ENCODE data around the gene PATE3.

The PATE3 gene

GRCh38 chr11:125787827-125788226 lies at the start of gene PATE3:
Gene PATE3, plus strand, starts transcription at chr11:125788127. Its CDS starts 25 bp downstream, at chr11:125788152.
- DNase-seq (ENCODE audit: low read depth, low spot score): no peak

- no peak for DNase-seq (ENCODE audit: low read depth, low spot score)
Observed at GRCh38 chr11:125740617-125741016, 47.3 kb upstream of the PATE3 start.

GRCh38 chr11:125743681-125744080 lies 44.2 kb upstream of the PATE3 start:
- DNase-seq (ENCODE audit: low read depth, low spot score): no peak

GRCh38 chr11:125745979-125746378 lies 41.9 kb upstream of the PATE3 start, which contains the start of gene PATE1:
Gene PATE1, plus strand, starts transcription at chr11:125746279. Its CDS starts 26 bp downstream, at chr11:125746305.
- no peak for DNase-seq (ENCODE audit: low read depth, low spot score)

- no peak for DNase-seq (ENCODE audit: low read depth, low spot score)
Observed at GRCh38 chr11:125750629-125751028, 37.3 kb upstream of the PATE3 start.

- no peak for DNase-seq (ENCODE audit: low read depth, low spot score)
Observed at GRCh38 chr11:125756050-125756449, 31.9 kb upstream of the PATE3 start.

GRCh38 chr11:125762445-125762844 lies 25.5 kb upstream of the PATE3 start:
- no peak for DNase-seq (ENCODE audit: low read depth, low spot score)

GRCh38 chr11:125763483-125763882 lies 24.4 kb upstream of the PATE3 start:
- DNase-seq (ENCODE audit: low read depth, low spot score): no peak

GRCh38 chr11:125766251-125766650 lies 21.7 kb upstream of the PATE3 start:
- no peak for DNase-seq (ENCODE audit: low read depth, low spot score)

GRCh38 chr11:125768336-125769046 lies 19.4 kb upstream of the PATE3 start:
- DNase-seq (ENCODE audit: low read depth, low spot score): no peak

GRCh38 chr11:125770583-125770982 lies 17.3 kb upstream of the PATE3 start:
- DNase-seq (ENCODE audit: low read depth, low spot score): no peak

- DNase-seq (ENCODE audit: low read depth, low spot score): no peak
Observed at GRCh38 chr11:125772834-125773505, 15.0 kb upstream of the PATE3 start.

GRCh38 chr11:125773516-125773915 lies 14.4 kb upstream of the PATE3 start:
- no peak for DNase-seq (ENCODE audit: low read depth, low spot score)

- no peak for DNase-seq (ENCODE audit: low read depth, low spot score)
Observed at GRCh38 chr11:125777309-125777708, 10.6 kb upstream of the PATE3 start.

- no peak for DNase-seq (ENCODE audit: low read depth, low spot score)
Observed at GRCh38 chr11:125778728-125779127, 9.2 kb upstream of the PATE3 start, which contains the start of gene PATE2. Gene PATE2, minus strand, starts transcription at chr11:125778828. Its CDS starts 55 bp downstream, at chr11:125778773.

- no peak for DNase-seq (ENCODE audit: low read depth, low spot score)
Observed at GRCh38 chr11:125784678-125785077, 3.2 kb upstream of the PATE3 start.

GRCh38 chr11:125790825-125791224 lies 2.9 kb downstream of the PATE3 start:
- no peak for DNase-seq (ENCODE audit: low read depth, low spot score)

GRCh38 chr11:125797641-125798040 lies 9.7 kb downstream of the PATE3 start:
- no peak for DNase-seq (ENCODE audit: low read depth, low spot score)

GRCh38 chr11:125799808-125800207 lies 11.9 kb downstream of the PATE3 start:
- DNase-seq (ENCODE audit: low read depth, low spot score): no peak

GRCh38 chr11:125802387-125802786 lies 14.5 kb downstream of the PATE3 start:
- no peak for DNase-seq (ENCODE audit: low read depth, low spot score)

GRCh38 chr11:125807909-125808308 lies 20.0 kb downstream of the PATE3 start:
- DNase-seq (ENCODE audit: low read depth, low spot score): no peak

- DNase-seq (ENCODE audit: low read depth, low spot score): no peak
Observed at GRCh38 chr11:125833016-125833415, 45.1 kb downstream of the PATE3 start, which contains the start of gene PATE4. Gene PATE4, plus strand, starts transcription at chr11:125833316. Its CDS starts 44 bp downstream, at chr11:125833360.

GRCh38 chr11:125835748-125836147 lies 47.8 kb downstream of the PATE3 start:
- DNase-seq (ENCODE audit: low read depth, low spot score): no peak

All from activated naive CD8-positive, alpha-beta T cell treated with anti-CD3 and anti-CD28 coated beads, Interleukin-2, amount 50 U/mL, for 16 hours (primary cell).